ENCODE results near the gene HTR1A. TPM values are rescaled to one million over a fixed set of nuclear protein-coding genes. Genes with fewer than 3 reads are reported as not detected.

The HTR1A gene
- total and polyA plus RNA-seq, 5 experiments from 2014 or later: not detected

- no peak for ATAC-seq
- Mint-ChIP-seq H3K4me3 (no peak overlapping the region), H3K9me3 (peaks cover 0 to 62% (median 23%) of the 10 kb centered on the region in 9 donors), H3K4me1 (no peaks in the 10 kb centered on the region), H3K27me3 (peaks cover 13 to 47% (median 31%) of the 10 kb centered on the region in 5 donors), H3K27ac (no peak overlapping the region), H3K36me3 (peaks cover 0 to 10% (median 4%) of the 10 kb centered on the region in 3 donors)
- POLR2A ChIA-PET: no interaction called here
- DNase-seq: no peak
Observed at GRCh38 chr5:63957617-63958016, 4.6 kb downstream of the HTR1A start.

DNA sequence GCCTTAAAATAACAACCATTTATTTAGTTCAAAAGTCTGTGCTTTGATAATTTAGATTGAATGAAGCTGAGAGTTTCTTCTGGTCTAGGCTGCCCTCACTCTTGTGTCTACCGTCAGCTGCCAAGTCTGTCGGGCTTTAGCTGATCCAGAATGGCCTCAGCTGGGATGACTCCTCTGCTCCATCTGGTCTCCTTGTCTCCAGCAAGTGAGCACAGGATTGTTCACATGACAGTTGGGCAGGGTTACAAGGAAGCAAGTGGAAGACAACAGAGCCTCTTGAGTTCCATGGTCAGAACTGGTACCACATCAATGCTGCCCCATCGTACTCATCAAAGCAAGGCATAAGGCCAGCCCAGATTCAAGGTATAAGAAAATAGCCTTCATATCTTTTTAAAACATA, 9.0 kb downstream of the HTR1A start:
- no peak overlapping the region for H3K4me3 Mint-ChIP-seq
- no peaks in the 10 kb centered on the region for H3K36me3 Mint-ChIP-seq
- POLR2A ChIA-PET: no interaction called here
- H3K4me1 Mint-ChIP-seq: no peaks in the 10 kb centered on the region
- ATAC-seq (no peak), DNase-seq (no peak)
- peaks cover 0 to 28% (median 2%) of the 10 kb centered on the region in 9 donors for H3K9me3 Mint-ChIP-seq
- H3K27me3 Mint-ChIP-seq: peaks cover 0 to 7% (median 0%) of the 10 kb centered on the region in 5 donors
- no peak overlapping the region for H3K27ac Mint-ChIP-seq

DNA sequence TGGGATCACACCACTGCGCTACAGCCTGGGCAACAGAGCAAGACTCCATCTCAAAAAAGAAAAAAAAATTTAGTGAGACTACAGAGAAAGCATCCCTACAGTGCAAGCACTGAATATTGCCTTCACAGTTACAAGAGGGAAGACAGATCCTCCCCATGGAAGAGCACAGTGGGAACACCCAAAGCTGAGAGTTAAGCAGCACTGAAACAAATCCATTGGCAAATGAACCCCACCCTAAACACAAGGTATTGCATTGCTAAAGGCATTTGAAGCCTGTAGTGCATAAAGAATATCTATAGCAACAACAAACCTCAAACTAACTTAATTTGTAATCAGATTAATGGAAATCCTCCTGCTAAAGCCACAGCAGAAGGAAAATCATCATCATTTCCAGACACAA, 27.1 kb downstream of the HTR1A start:
- ATAC-seq (no peak), DNase-seq (no peak)
- Mint-ChIP-seq H3K27ac (no peak overlapping the region), H3K27me3 (no peaks in the 10 kb centered on the region), H3K36me3 (no peaks in the 10 kb centered on the region), H3K4me3 (no peak overlapping the region), H3K4me1 (no peaks in the 10 kb centered on the region), H3K9me3 (peaks cover 0 to 21% (median 9%) of the 10 kb centered on the region in 9 donors)
- POLR2A ChIA-PET: no interaction called here

- no peaks in the 10 kb centered on the region for H3K36me3 Mint-ChIP-seq
- POLR2A ChIA-PET: no interaction called here
- DNase-seq: no peak
- H3K4me1 Mint-ChIP-seq: no peaks in the 10 kb centered on the region
- no peak overlapping the region for H3K4me3 Mint-ChIP-seq
- ATAC-seq: no peak
- peaks cover 0 to 18% (median 6%) of the 10 kb centered on the region in 9 donors for H3K9me3 Mint-ChIP-seq
- no peaks in the 10 kb centered on the region for H3K27me3 Mint-ChIP-seq
- H3K27ac Mint-ChIP-seq: no peak overlapping the region
Observed at GRCh38 chr5:63931836-63932235, 30.4 kb downstream of the HTR1A start.

DNA sequence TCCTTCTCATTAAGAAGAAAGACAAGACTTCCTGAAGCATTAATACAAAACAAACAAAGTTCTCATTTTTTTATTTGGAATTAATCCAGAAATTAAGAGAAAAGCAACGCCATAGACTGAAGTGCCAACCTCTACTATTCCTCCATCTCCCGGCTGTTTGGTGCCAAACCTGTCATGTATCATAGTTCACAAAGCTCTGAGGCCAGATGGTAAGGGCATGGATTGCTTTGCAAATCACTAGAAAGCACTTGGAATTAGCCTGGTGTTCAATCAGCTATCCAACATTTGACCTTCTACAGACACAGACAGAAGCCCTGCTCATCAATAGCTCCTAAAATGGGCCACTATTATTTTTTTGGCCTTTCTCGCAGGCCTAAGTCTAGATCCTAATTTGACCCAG, 33.8 kb downstream of the HTR1A start:
- no peaks in the 10 kb centered on the region for H3K36me3 Mint-ChIP-seq
- POLR2A ChIA-PET: no interaction called here
- no peaks in the 10 kb centered on the region for H3K27me3 Mint-ChIP-seq
- H3K9me3 Mint-ChIP-seq: peaks cover 0 to 11% (median 5%) of the 10 kb centered on the region in 9 donors
- H3K4me3 Mint-ChIP-seq: no peak overlapping the region
- no peaks in the 10 kb centered on the region for H3K4me1 Mint-ChIP-seq
- DNase-seq: no peak
- no peak for ATAC-seq
- H3K27ac Mint-ChIP-seq: no peak overlapping the region

GRCh38 chr5:63923914-63924313, 38.3 kb downstream of the HTR1A start:
- no peak overlapping the region for H3K4me3 Mint-ChIP-seq
- no peaks in the 10 kb centered on the region for H3K27me3 Mint-ChIP-seq
- no peak overlapping the region for H3K27ac Mint-ChIP-seq
- ATAC-seq (no peak), DNase-seq (no peak)
- POLR2A ChIA-PET: no interaction called here
- peaks cover 3 to 24% (median 6%) of the 10 kb centered on the region in 9 donors for H3K9me3 Mint-ChIP-seq
- H3K4me1 Mint-ChIP-seq: no peaks in the 10 kb centered on the region
- no peaks in the 10 kb centered on the region for H3K36me3 Mint-ChIP-seq

DNA sequence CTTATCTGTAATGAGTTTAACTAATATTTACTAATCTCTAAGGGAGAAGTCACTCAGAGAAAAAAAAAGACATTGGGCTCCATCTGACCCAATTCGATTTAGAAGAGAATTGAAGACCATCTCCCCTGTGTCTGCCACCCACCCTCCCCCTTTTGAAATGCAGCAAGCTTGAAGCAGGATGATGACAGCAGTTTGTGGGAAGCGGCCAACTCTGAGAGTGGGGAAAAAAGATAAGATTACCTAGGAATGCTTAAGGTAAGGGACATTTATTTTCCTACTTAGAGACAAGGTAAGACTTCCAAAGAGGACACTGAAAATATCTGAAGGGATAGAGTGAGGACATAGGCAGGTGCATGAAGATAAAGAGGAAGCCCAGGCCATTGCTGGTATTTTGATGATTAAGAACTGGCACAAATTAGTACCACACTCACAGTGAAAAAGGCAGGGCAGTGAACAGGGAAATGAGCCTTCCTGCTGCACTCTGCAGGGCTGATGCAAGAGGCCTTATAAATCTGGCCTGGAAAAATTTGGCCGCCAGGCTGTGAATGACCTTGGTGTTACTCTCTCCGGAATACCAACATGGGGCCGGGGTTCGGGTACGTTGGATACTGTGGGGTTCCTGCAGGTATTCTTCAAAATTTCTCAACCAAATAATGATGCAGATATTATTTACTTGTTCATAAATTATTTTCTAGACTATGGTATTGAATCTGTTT, 42.3 kb downstream of the HTR1A start:
- POLR2A ChIA-PET: no interaction called here
- Mint-ChIP-seq H3K9me3 (peaks cover 0 to 37% (median 5%) of the 10 kb centered on the region in 9 donors), H3K36me3 (no peaks in the 10 kb centered on the region), H3K27me3 (no peaks in the 10 kb centered on the region), H3K27ac (no peak overlapping the region), H3K4me1 (no peaks in the 10 kb centered on the region), H3K4me3 (no peak overlapping the region)
- ATAC-seq (no peak), DNase-seq (no peak)

DNA sequence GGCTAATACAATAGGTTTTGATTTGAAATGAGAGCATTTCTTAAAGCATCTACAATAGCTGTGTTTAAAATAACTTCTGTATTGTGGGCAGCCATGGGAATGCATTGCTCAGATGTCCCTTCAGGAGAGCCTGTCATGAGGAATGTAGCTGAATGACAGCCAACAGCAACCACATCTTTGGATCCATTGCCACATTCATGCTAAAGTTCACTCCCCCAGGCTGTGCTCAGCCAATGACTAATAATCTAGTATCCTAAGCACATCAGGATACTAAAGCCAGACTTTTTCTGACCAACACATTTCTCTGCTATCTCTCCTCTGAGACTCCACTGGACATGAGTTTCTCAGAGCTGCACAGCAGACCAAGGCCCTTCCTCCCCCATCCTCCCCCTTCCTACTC, 45.5 kb downstream of the HTR1A start:
- Mint-ChIP-seq H3K4me1 (no peaks in the 10 kb centered on the region), H3K4me3 (no peak overlapping the region), H3K27me3 (no peaks in the 10 kb centered on the region), H3K36me3 (no peaks in the 10 kb centered on the region), H3K27ac (no peak overlapping the region), H3K9me3 (peaks cover 0 to 26% (median 6%) of the 10 kb centered on the region in 9 donors)
- DNase-seq: no peak
- no peak for ATAC-seq
- POLR2A ChIA-PET: no interaction called here

DNA sequence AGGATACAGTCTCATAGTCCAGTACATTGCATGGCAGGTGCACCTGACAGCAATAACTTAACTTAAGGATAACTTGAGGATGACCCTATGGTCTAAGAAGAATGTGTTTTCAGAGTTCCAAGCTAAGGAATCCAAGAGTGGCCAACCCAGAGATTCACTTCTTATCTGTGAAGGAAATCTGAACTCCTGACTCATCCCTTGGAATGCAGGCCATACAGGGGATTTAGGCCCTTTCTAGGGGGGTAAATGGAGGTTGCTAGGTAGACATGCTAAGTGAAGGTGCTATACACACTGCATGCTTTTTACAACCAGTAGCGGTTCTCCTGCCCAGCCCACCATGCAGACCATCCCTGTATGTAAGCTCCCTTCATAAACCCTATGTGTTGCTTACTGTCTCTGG, 50.4 kb downstream of the HTR1A start:
- Mint-ChIP-seq H3K9me3 (peaks cover 0 to 31% (median 2%) of the 10 kb centered on the region in 9 donors), H3K4me1 (no peaks in the 10 kb centered on the region), H3K27me3 (no peaks in the 10 kb centered on the region), H3K4me3 (no peak overlapping the region), H3K36me3 (no peaks in the 10 kb centered on the region), H3K27ac (no peak overlapping the region)
- DNase-seq (no peak), ATAC-seq (no peak)
- POLR2A ChIA-PET: no interaction called here

Other genes with a start within 250 kb of the HTR1A start
- gene RNF180, start 203.4 kb upstream of the HTR1A start, total RNA-seq: not detected
- gene RNF180, start 203.4 kb upstream of the HTR1A start, polyA plus RNA-seq: not detected